ENCODE results near the gene BRINP2. TPM values are rescaled to one million over a fixed set of nuclear protein-coding genes. Genes with fewer than 3 reads are reported as not detected.

Gene BRINP2
- polyA plus RNA-seq, 2 of the 4 experiments (the other 2 are of a cell fraction) = 0.04 to 0.09 TPM

GRCh38 chr1:177210071-177210470 is 39.3 kb downstream of the BRINP2 start:
- Histone ChIP-seq H3K4me1 (peaks cover 27% of the 10 kb centered on the region), H3K4me3 (no peak overlapping the region), H3K9me3 (no peaks in the 10 kb centered on the region), H3K4me2 (peak overlapping the region; percentile 74), H3K27ac (peak overlapping the region; percentile 68 to 70)
- DNase-seq (ENCODE audit: low read depth in 1 of 2, low spot score in 1 of 2) (peak in 1 of 2 experiments; percentile 6), FAIRE-seq (no peak), ATAC-seq (peak in 1 of 2 experiments; percentile 9; a peak in 2 of 6 replicates)
- no peak for TF ChIP-seq NFE2L2 (conservative IDR thresholded peaks at IDR 0.05; ENCODE audit: low read length)
- CTCF ChIA-PET = interaction anchor here (2.1 kb wide), 1 partner anchor 28 kb away, joined by 7 read pairs; no protein-coding TSS in a partner anchor
- POLR2A ChIA-PET = interaction anchor here (1.3 kb wide), 1 partner anchor 1029 kb away, joined by 4 read pairs; no protein-coding TSS in a partner anchor

- no peak overlapping the region for H3K4me2 ChIP-seq
- FAIRE-seq = no peak
- WGBS (ENCODE audit: missing lambda C conversion rate) = 62% methylated on average over 4 of the region's 4 CpGs
- H3K9me3 ChIP-seq = no peaks in the 10 kb centered on the region
- no peak for DNase-seq (ENCODE audit: low read depth in 1 of 2, low spot score in 1 of 2)
- ChIA-PET POLR2A (no interaction called here), CTCF (interaction anchor here (2.1 kb wide), 1 partner anchor 30 kb away, joined by 7 read pairs; no protein-coding TSS in a partner anchor)
- no peak overlapping the region for H3K4me3 ChIP-seq
- TF ChIP-seq JUN (IDR thresholded peaks at IDR 0.05) (no peak), FOSB (CRISPR knock-in tag; IDR thresholded peaks at IDR 0.05) (no peak), BHLHE40 (IDR thresholded peaks at IDR 0.05; ENCODE audit: low read depth, low read length) (no peak), ZFP36 (IDR thresholded peaks at IDR 0.05; ENCODE audit: borderline replicate concordance, partially characterized antibody) (no peak), RARB (CRISPR knock-in tag; IDR thresholded peaks at IDR 0.05) (no peak), ESRRA (IDR thresholded peaks at IDR 0.05; ENCODE audit: borderline replicate concordance, low read length) (no peak), JUNB (IDR thresholded peaks at IDR 0.05) (no peak), POLR2A (IDR thresholded peaks at IDR 0.05; ENCODE audit: low read length) (no peak), CBX2 (IDR thresholded peaks at IDR 0.05; ENCODE audit: borderline replicate concordance, low read depth) (no peak), NFE2L2 (conservative IDR thresholded peaks at IDR 0.05; ENCODE audit: low read length) (no peak), EHMT2 (IDR thresholded peaks at IDR 0.05; ENCODE audit: low read depth) (no peak), ATOH8 (CRISPR knock-in tag; IDR thresholded peaks at IDR 0.05; ENCODE audit: low read depth) (no peak), TFCP2L1 (CRISPR knock-in tag; IDR thresholded peaks at IDR 0.05) (no peak), E2F6 (IDR thresholded peaks at IDR 0.05; ENCODE audit: borderline replicate concordance, low read depth) (no peak), RCOR1 (IDR thresholded peaks at IDR 0.05; ENCODE audit: low read depth, low read length) (no peak)
- peaks cover 27% of the 10 kb centered on the region for H3K4me1 ChIP-seq
- no peak for ATAC-seq
- H3K27ac ChIP-seq = peak overlapping the region in 1 of 2 experiments; percentile 12; a peak in 1 of 6 replicates
Observed at GRCh38 chr1:177211231-177211630, 40.5 kb downstream of the BRINP2 start.

GRCh38 chr1:177216587-177217202 is 45.9 kb downstream of the BRINP2 start:
- DNase-seq (ENCODE audit: low read depth in 1 of 2, low spot score in 1 of 2) = no peak
- Histone ChIP-seq H3K4me2 (no peak overlapping the region), H3K27ac (no peak overlapping the region), H3K9me3 (peaks cover 17% of the 10 kb centered on the region; the same call in 2 of the 3 replicates), H3K4me3 (no peak overlapping the region), H3K4me1 (no peaks in the 10 kb centered on the region)
- ChIA-PET POLR2A (no interaction called here), CTCF (no interaction called here)
- TF ChIP-seq MAFK (IDR thresholded peaks at IDR 0.05; ENCODE audit: partially characterized antibody) = peak; percentile 55
- no peak for TF ChIP-seq MYC (IDR thresholded peaks at IDR 0.05; ENCODE audit: borderline replicate concordance, low read length)
- 40% methylated on average over 3 of the region's 3 CpGs for WGBS (ENCODE audit: missing lambda C conversion rate)
- no peak for FAIRE-seq
- ATAC-seq = no peak

GRCh38 chr1:177219554-177220458 is 49.0 kb downstream of the BRINP2 start:
- Histone ChIP-seq H3K9me3 (peaks cover 17% of the 10 kb centered on the region; the same call in 2 of the 3 replicates), H3K4me1 (no peaks in the 10 kb centered on the region), H3K4me2 (no peak overlapping the region), H3K4me3 (no peak overlapping the region), H3K27ac (no peak overlapping the region)
- FAIRE-seq (no peak), ATAC-seq (peak in 1 of 2 experiments; percentile 30; a peak in 1 of 6 replicates), DNase-seq (ENCODE audit: low read depth in 1 of 2, low spot score in 1 of 2) (no peak)
- POLR2A ChIA-PET = no interaction called here
- TF ChIP-seq ZSCAN20 (CRISPR knock-in tag; IDR thresholded peaks at IDR 0.05) (no peak), FOXS1 (CRISPR knock-in tag; IDR thresholded peaks at IDR 0.05) (no peak), PBX3 (IDR thresholded peaks at IDR 0.05) (no peak), POLR2AphosphoS2 (conservative IDR thresholded peaks at IDR 0.05; ENCODE audit: low read length) (no peak), JUNB (IDR thresholded peaks at IDR 0.05) (no peak), BCL3 (IDR thresholded peaks at IDR 0.05) (no peak), HES2 (IDR thresholded peaks at IDR 0.05) (no peak), SREBF2 (IDR thresholded peaks at IDR 0.05) (no peak), HEYL (CRISPR knock-in tag; IDR thresholded peaks at IDR 0.05) (no peak), EP300 (IDR thresholded peaks at IDR 0.05) (no peak), NR3C1 (IDR thresholded peaks at IDR 0.05) (no peak)
- CTCF ChIA-PET = interaction anchor here (0.9 to 1.6 kb wide), 2 partner anchors 9 to 38 kb away, joined by 3 to 5 read pairs; no protein-coding TSS in a partner anchor
- WGBS (ENCODE audit: missing lambda C conversion rate) = 61% methylated on average over 3 of the region's 3 CpGs

Data from A549 (cell line).